DND-41 (cell line): ENCODE results near the gene ZNF101.

Source experiments
- EZH2 ChIP-seq: IDR thresholded peaks from 3 replicates; pipeline ENCODE4 v1.6.1; 2012; ENCODE audit warnings: borderline replicate concordance, low read depth, mild to moderate bottlenecking, moderate library complexity, low read length, inconsistent platforms; ENCODE audit not compliant: severe bottlenecking
- TF ChIP-seq, protein P1 (sequence below): IDR thresholded peaks from 2 replicates; pipeline ENCODE4 v1.5.1; 2012; ENCODE audit warnings: borderline replicate concordance, low read length, moderate library complexity, mild to moderate bottlenecking; ENCODE audit not compliant: poor library complexity, severe bottlenecking; ENCODE audit errors: extremely low read depth

DNA sequence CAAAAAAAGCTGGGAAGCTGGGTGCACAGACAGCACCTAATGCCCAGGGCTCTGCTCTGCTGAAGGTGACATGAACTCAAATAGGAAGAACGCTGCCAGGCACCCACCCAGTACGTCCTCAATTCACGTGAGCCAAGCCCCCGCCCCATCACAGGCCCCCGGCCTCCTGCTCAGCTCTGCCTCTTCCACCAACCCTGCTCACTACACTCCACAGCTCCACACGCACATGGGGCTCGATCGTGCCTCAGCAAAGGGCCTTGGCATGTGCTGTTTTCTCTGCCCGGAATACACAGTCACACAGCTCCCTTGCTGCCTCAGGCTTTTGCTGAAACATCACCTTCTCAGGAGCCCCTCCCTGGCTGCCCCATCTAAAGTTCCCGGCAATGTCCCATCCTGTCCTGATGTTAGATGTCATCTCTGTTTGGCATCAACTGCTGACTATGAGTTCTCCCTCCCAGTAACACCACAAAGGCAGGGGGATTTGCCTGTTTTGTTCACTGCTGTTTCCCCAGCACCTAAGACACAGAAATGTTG, 7.4 kb upstream of the ZNF101 start:
- TF ChIP-seq, protein P1, sequence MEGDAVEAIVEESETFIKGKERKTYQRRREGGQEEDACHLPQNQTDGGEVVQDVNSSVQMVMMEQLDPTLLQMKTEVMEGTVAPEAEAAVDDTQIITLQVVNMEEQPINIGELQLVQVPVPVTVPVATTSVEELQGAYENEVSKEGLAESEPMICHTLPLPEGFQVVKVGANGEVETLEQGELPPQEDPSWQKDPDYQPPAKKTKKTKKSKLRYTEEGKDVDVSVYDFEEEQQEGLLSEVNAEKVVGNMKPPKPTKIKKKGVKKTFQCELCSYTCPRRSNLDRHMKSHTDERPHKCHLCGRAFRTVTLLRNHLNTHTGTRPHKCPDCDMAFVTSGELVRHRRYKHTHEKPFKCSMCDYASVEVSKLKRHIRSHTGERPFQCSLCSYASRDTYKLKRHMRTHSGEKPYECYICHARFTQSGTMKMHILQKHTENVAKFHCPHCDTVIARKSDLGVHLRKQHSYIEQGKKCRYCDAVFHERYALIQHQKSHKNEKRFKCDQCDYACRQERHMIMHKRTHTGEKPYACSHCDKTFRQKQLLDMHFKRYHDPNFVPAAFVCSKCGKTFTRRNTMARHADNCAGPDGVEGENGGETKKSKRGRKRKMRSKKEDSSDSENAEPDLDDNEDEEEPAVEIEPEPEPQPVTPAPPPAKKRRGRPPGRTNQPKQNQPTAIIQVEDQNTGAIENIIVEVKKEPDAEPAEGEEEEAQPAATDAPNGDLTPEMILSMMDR: no peak
- no peak for TF ChIP-seq EZH2
